SIG-M5 treated with dmso at 0.1 percent for 504 hours (cell line): Measurements from ENCODE around the gene TMEM258.

Experiments
- DNase-seq: peaks from one replicate; lab custom pipeline; 2025; ENCODE audit not compliant: unreplicated experiment; lab: John Stamatoyannopoulos, UW

Gene TMEM258

DNA sequence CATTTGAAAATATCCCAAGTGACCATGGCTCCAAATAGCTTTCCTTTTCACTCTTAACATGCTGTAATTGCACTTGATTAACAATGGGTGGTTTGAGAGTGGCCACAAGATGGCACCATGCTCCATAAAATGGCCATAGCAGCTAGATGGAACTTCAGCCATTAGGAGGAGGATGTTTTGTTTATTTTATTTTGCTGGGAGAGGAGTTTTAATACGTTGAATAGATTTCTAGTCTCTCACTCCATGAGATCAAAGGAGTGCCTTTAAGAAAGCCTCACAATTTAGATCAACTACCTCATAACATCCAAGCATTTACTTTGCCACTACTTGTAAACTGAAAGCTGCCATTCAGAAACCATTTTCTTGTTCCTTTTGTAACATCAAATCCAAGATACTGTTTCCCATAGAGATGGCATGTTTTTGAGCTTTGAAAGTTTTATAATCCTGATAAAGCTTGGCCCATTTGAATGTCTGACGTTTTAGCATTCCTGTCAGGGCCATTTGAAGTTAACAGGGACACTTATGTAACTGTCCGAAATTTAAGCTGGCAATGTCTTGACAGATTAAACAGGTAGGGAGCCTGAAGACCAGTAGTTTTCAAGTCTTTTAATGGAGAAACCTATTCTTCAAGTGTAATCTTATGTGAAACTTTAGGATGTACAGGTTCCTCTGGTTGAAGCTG lies 5.0 kb upstream of the TMEM258 start:
- peak; percentile 69 for DNase-seq

DNA sequence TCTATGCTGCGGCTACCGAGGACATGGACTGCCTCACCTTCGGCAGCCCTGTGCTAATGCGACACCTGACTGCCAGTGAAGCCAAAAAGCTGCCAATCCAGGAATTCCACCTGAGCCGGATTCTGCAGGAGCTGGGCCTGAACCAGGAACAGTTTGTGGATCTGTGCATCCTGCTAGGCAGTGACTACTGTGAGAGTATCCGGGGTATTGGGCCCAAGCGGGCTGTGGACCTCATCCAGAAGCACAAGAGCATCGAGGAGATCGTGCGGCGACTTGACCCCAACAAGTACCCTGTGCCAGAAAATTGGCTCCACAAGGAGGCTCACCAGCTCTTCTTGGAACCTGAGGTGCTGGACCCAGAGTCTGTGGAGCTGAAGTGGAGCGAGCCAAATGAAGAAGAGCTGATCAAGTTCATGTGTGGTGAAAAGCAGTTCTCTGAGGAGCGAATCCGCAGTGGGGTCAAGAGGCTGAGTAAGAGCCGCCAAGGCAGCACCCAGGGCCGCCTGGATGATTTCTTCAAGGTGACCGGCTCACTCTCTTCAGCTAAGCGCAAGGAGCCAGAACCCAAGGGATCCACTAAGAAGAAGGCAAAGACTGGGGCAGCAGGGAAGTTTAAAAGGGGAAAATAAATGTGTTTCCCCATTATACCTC lies 3.6 kb upstream of the TMEM258 start:
- no peak for DNase-seq

DNA sequence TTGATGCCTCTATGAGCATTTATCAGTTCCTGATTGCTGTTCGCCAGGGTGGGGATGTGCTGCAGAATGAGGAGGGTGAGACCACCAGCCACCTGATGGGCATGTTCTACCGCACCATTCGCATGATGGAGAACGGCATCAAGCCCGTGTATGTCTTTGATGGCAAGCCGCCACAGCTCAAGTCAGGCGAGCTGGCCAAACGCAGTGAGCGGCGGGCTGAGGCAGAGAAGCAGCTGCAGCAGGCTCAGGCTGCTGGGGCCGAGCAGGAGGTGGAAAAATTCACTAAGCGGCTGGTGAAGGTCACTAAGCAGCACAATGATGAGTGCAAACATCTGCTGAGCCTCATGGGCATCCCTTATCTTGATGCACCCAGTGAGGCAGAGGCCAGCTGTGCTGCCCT lies 3.1 kb upstream of the TMEM258 start:
- no peak for DNase-seq

DNA sequence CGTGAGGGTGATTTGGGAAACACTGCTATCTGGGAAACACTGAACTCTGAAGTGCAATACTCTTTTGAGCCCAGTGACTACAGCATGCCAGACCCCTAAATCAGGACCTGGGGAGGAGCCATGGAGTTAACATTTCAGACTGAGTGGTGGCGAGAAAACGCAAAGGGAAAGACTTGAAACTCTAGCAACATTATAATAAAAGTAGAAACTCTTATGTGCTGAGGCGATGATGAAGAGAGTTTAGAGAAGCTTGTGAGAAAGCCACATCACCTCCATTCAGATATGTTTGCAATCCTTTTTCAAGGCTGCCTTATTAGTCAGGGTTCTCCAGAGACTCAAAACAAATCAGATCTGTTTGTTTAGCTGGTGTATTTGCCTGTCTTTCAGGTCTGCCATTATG lies 2.2 kb upstream of the TMEM258 start:
- no peak for DNase-seq

DNA sequence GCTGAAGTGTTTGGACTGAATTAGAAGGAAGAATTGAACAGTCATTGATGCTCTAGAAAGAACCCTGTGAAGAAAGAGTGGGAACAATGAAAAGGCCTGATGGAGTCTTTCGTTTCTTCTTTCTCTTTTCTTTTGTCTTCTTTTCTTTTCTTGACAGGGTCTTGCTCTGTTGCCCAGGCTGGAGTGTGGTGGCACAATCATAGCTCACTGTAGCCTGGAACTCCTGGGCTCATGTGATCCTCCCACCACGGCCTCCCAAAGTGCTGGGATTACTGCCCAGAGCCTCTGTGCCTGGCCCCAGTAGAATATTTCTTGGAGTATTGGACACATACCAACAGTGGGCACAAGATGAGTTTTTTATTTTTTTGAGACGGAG lies 1.4 kb upstream of the TMEM258 start:
- no peak for DNase-seq

DNA sequence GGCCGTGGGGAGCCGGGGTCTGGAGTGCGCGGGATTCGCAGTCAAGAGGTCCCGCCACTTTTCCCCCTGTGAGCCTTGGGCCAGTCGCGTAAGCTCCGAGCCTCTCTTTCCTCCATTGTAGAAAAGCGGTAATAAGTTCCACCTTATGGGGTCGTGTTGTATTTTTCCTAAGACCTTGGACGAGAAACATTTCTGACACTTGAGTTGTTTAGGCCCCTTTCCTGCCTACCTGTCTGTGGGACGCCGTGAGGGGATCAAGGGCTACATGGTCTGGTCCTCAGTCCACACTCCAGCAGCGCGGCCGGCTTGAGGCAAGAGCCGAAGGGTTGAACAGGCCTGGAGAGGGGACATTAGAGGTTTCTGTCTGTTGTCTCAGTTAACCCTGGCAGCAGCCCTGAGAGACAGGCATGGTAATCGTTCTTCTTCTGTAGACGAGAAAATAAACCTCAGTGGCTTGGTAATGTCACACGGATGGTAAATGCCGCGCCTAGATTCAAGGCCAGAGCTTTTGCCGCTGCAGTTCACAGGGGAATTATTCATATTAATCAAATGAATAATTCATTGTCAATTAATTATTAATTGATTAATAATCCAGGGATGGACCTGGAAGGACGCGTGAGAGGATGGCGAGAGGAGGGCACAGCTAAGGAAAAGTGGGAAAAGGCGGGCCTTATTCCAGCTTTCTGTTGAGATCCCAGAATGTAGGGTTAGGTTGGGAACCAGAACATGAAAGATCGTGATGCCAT lies 857 bp upstream of the TMEM258 start:
- DNase-seq = no peak

DNA sequence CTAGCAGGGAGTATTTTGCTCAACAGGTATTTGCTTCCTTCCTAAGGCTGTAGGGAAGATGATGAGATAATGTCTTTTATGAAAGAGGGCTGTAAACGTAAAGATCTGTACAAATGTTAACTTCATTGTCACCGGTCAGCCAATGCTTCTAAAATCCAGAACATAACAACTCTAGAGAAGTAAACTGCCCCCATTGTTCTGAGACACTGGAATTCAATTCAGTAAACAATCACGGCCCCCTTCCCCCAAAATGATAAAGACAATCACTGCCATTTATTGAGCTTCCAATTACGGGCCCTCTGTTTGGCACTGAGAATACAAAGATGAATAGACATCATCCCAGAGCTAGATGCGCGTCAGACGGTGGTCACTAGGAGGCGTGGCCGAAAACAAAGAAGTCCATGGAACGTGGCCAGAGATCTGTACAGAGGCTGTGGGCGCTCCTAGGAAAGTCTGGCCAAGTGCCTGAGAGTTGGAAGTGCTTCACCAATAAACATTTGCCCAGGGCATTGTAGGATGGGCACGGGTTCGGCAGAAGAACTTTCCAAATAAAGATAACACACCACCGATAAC lies 576 bp downstream of the TMEM258 start:
- DNase-seq = peak; percentile 45

DNA sequence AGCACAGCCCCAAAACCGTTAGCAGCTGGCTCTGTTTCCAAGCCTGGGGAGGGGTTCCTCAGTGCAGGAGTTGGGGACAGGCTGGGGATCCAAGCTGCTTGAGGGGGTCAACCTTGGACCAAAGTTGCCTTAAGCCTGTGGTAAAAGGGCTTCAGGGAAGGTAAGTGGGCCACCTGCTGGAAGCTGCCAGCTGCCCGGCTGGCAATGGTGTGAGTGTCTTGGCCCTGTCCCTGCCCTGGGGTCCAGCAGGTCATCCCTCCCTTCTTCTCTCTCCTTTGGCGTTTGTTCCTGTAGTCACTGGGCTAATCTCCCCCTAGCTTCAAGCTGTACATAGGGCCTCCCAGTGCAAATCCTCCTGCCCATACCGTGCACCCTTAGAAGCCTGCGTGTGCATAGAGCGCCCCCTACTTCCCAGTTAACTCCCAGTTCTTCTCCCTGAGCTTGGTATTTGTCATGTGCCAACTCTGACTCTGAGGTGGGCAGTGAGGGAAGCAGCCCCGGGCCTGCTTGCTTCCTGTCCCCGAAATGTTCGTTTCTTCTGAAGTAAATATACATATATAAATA lies 4.4 kb downstream of the TMEM258 start:
- peak; percentile 44 for DNase-seq

DNA sequence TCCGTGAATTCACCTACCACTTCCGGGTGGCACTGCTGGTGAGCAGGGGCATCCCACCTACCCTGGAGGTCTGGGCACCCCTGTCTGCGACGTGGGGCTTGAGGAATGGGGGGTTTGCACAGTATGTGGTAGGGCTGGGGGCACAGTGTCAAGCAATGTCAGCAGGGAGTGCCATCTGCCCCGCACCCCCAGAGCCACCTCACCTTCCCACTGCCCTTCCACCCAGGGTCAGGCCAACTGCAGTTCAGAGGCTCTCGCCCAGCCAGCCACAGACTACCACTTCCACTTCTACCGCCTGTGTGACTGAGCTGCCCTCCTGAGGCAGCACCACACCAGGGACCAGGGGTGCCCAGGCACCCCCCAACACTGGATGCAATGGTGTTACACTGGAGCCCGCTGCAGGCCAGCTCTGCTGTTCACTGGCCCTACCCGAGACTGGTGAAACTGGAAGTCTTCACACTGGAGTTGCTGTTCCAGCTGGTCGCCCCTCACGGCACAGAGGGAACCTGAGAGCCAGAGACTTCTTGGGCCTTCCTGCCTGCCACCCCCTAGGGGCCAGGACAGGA lies 6.5 kb downstream of the TMEM258 start:
- no peak for DNase-seq

DNA sequence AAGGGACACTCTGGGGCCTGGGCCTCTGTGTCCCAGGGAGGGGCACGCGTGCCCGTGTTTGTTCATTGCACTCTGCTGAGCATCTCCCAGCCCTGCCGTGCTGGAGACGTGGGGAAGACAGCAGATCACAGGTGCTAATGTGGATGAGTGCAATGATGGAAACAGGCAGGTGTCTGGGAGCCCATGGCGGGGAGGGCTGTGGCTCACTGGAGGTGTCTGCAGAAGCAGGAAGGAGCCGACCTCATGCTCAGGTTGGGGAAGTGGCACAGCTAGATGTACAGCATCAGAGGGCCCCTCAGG lies 7.9 kb downstream of the TMEM258 start:
- no peak for DNase-seq

DNA sequence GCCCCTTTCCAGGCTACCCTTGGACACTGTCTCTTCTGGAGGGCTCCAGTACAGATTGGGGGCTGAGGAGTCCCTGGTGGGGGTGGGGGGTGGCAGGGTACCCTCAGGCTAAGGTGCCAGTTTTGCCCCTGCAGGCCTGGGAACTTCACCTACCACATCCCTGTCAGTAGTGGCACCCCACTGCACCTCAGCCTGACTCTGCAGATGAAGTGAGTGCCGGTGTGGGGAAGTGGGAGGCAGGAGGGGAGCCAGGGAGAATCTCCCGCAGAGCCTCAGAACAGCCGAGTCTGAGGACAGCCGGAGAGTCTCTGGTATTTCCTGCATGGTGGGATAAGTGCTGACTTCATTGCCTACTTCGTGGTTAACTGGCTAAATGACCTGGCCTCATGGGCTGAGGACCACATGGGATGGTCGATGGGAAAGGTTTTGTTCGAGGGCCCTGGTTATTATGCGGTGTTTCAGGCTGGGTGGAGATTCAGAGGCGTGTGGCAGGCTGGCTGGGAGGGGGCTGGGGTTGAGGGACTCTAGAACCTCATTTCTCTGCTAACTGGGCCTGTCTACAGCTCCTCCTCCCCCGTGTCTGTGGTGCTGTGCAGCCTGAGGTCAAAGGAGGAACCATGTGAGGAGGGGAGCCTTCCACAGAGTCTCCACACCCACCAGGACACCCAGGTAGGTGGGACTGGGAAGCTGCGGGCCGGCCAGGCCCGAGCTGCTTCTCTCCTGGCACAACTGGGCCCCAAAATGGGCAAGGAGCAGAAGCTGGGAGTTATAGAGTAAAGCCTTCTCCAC lies 8.5 kb downstream of the TMEM258 start:
- DNase-seq = no peak

DNA sequence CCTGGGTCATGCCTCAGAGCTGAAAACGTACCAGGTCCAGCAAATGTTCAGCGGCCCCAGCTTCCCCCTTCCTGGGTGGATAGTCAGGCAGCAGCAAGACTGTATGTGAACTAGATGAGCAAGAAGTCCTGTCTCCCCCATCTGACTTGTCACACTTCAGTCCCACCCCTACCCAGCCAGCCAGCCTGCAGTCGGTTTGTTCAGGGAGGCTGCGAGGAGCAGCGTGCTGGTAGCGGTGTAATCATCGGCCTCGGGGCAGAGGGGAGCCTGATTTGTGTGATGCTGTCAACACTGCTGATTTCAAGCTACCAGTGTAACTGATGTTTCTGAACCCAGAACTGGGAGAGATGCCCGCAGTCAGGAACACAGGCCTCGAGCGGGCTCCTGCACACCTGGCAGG lies 9.6 kb downstream of the TMEM258 start:
- DNase-seq = no peak

DNA sequence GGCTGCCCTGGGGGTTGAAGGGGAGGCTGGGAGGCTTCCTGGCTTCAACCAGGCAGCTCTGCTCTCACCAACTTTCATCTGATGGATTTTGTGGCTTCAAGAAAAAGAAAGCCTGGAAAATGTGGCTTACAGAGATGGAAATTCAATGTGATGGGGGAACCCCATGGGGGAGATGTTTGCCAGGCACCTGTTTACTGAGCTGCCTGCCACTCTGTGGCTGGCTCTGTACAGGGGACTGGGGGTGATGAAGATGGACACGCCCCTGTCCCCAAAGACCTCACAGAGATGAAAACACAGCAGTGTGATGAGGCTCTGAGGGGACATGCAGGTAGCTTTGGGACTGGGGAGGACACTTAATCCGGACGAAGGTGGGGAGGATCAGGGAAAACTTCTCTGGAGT lies 10.1 kb downstream of the TMEM258 start:
- DNase-seq = no peak

DNA sequence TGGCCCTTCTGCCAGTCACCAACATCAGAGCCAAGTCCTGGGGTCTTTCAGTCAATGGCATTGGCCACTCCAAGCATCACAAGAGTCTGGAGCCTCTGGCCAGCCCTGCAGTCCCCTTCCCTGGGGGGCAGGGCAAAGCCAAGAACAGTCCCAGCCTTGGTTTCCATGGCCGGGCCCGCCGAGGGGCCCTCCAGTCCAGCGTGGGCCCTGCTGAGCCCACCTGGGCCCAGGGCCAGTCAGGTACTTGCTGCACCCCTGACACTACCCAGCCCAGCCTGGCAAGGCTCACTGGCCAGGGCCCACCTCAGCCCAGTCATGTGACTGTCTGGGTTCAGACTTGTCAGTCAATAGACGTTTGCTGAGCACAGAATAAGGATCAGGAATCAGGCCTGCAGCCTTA lies 10.8 kb downstream of the TMEM258 start:
- no peak for DNase-seq

DNA sequence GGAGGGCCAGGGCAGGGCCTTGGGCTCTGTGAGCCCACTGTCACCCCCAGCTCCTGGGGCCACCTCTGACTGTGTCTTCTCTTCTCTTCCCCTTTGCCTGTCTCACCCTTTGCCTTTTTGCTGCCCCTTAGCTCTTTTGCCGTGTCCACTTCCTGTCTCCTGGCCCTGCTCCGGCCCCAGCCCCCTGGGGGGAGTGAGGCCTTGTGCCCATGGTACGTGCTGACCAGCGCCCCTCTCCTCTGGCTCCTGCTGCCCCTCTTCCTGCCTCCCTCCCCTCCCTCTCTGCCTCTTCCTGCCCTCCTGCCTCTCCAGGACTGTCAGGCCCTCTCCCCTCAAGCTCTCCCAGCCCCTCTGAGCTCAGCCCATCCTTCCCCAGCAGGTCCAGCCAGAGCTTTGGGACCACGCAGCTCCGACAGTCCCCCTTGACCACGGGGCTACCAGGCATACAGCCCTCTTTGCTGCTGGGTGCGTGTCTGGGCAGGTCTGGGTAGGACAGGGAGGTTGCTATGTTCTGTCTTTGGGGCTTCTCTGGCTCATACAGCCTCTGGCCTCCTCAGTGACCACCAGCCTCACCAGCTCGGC lies 11.7 kb downstream of the TMEM258 start:
- no peak for DNase-seq

DNA sequence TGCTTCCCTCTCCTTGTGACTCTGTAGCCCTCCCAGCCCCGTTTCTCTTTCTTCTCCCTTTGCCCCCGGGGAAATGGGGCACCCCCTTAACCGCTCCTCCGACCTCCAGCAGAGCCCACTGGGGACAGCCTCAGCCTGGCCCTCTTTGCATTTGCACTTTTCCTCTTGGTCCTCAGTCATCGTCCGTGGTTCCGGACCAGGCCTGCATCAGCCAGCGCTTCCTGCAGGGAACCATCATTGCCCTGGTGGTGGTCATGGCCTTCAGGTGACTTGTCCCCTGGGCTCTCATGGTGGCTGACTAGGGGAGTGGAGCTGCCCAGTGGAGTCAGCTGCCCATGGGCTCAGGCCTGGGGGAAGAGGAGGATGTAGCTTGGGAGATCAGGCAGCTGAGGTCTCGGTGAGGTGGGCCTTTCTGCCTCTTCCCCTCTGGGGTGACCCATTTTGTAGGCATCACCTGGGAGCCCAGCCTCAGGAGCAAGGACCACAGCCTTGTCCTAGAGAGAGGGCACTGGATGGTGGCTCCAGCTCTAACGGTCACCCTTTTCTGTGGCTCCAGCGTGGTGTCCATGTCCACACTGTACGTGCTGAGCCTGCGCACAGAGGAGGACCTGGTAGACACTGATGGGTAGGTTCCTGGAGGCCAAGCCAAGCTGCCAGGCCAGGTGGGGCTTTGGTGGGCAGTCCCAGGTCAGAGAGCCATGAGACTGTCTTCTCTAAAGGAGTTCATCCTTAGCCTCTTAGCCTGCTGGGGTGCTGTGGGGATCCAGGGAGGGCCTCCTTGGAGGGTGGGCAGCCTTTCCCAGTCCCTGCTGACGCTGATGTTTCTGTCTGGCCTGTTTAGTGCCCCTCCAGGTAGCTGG lies 12.5 kb downstream of the TMEM258 start:
- DNase-seq = no peak

DNA sequence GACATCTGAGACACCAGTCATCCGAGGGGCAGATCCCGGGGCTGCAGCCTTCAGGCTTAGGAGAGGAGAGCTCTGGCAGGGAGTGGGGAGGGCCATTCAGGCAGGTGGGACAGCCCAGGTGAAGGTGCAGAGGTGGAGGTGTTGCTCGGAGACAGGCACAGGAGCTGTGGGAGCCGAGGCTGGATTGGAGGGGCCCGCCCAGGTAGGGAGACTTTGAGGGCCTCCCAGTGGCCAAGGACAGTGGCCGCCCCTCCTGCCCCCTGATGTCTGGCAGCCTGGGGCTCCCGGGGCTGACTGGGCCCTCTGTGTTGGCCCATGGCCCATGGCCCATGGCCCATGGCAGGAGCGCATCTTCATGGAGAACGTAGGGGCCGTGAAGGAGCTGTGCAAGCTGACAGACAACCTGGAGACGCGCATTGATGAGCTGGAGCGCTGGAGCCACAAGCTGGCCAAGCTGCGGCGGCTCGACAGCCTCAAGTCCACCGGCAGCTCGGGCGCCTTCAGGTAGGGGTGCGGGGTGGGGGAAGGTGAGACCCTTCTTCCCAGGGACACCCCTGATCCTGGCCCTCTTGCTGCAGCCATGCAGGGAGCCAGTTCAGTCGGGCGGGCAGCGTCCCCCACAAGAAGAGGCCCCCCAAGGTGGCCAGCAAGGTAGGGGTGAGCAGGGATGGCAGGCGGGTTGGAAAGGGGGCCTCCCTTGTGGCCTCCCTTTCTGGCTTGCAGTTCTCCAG lies 13.3 kb downstream of the TMEM258 start:
- DNase-seq = no peak

DNA sequence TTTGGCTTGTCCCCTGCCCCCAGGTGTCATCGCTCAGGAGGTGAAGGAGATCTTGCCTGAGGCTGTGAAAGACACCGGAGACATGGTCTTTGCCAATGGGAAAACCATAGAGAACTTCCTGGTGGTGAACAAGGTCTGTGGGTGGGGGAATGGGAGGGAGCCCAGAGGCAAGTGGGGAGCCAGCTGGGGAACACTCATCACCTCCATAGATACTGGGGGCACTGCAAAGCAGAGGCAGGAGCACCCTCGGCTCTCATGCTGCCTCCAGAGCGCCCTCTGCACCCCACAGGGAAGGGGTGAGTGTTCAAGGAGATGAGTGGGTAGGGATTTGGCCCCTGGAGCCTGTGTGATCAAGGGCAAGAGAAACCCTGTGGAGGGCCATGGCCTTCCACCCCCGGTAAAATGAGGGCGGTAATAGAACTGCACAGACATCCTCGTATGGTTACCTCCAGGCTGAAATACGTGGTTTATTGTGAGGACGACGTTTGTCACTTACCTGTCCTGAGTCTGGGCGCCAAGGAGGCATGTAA lies 14.0 kb downstream of the TMEM258 start:
- no peak for DNase-seq
